HG03469 (cell line): ENCODE results near the gene CD34.

ENCODE experiments used
- ATAC-seq: cut with Tn5 transposase; IDR thresholded peaks from one replicate; pipeline ENCODE4 v1.9.1; 2021; ENCODE audit warnings: mild to moderate bottlenecking, moderate library complexity, moderate number of reproducible peaks; ENCODE audit not compliant: unreplicated experiment

CD34 gene

GRCh38 chr1:207836591-207837347, 74.2 kb downstream of the CD34 start:
- no peak for ATAC-seq

- ATAC-seq = no peak
Observed at GRCh38 chr1:207835958-207836357, 75.0 kb downstream of the CD34 start.

DNA sequence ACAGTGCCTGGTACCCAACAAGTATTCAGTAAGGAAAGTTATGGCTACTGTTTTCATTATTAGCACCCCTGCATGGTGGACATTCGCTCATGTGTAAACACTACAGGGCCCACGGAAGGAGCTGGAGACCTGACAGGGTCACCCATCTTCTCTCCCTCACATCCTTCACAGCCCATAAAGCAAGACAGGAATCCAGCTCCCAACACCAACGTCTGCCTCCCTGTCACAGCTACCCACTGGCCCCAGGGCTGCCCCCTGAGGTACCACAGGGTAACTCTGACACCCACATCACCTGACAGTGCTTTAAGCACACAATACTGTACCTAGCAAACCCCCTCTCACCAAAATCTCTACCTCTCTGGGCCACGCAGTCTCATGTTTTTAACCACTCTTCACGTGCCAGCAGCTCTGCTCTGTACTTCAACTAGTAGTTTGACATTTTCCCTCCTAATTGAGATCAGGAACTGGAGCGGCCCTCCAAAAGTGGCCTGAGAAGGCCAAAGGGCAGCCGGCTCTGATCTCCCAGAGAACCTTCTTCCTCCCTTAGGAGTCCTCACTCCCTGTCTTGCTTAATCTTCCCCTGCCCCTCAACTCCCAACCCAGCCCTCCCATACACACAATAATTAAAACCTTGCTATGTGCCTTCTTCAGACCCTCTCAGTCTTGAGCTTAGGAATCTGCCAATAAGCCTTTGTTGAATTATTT, 76.8 kb downstream of the CD34 start:
- no peak for ATAC-seq

DNA sequence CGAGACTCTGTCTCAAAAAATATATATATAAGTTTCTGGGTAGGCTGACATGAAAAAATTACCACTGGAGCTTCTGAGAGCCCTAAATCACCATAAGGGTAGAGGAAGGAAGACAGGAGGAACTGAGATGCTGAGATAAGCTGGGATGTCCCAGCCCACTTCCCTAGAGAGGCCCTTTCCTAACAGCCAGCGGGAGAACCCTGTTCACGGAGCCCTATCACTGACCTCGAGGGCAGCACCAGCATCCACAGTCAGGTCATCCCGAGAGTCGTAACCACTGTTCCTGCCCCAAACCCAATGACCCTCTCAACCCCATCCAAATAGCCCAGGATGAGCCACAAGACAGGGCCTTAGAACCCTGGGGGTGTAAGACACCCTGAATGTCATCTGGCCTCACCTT, 77.5 kb downstream of the CD34 start:
- no peak for ATAC-seq

DNA sequence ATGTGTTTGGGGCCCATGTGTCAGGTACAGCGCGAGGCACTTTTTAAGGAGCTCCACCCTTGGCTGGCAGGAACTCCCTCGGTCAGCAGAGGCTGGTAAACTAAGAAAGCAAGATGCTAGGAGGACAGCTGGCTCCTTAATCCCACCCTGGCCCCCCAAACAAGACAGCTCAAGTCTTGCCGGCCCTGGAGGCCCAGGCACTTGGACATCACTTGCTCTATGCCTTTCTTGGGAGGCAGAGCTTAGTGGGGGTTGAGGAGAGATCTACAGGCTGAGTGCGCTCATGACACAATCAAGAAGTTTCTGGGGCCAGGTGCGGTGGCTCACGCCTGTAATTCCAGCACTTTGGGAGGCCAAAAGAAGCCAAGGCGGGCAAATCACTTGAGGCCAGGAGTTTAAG, 78.1 kb downstream of the CD34 start:
- no peak for ATAC-seq

DNA sequence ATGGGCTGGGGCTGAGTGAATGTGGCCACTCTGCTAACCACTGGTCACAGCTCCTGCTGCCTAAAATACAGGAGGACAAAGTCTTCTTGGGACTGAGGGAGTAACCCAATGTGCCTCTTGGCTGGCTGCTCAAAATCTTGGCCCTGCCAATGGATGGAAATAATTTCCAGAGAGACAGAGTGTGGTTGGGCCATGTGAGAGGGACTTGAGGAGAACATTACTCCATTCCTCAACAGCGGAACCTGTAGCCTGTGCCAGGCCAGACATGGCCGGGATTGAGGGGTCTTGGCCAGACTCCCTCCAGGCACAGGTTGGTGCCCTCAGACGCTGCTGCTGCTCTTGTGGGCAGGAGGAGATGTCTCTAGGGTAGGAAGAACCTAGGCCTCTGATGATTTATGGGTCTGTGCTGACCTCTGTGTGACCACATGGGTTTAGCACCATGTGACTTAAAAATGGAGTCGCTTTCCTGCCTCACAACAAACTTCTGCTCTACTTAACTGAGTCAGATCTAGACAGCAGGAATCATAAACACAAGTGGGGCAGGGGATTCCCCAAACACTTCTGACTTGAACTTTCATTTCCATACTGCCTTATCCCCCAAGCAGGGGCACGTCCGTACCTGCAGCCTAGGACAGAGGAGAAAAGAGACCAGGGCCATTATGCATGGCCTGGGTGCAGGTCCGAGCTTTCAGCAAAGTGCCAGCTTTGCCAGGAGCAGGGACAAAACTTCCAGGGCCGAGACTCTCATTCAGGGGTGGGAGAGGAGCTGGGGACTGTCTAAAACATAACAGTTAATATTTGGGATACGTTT, 79.2 kb downstream of the CD34 start:
- peak; percentile 83 for ATAC-seq
